HEK293 (cell line): ENCODE results near the gene ST3GAL5.

Source experiments
- CTCF ChIA-PET: fragments of 350-600 bp; formaldehyde crosslinking; extraction: SDS; loops from one replicate; lab custom pipeline; 2021; ENCODE audit warnings: antibody characterized with exemption; lab: Yijun Ruan, JAX
- POLR2A ChIA-PET: fragments of 300-600 bp; formaldehyde crosslinking; extraction: SDS; loops from one replicate; lab custom pipeline; 2020; ENCODE audit warnings: antibody characterized with exemption, inconsistent platforms; lab: Yijun Ruan, JAX
- H3K27ac ChIP-seq: fragments of 200-500 bp; sonication (Bioruptor generic); 2 replicates; pipeline ENCODE4 v1.5.1; 2014; ENCODE audit warnings: low read depth, low read length, control low read depth, inconsistent platforms; ENCODE audit errors: extremely low read depth
- H3K36me3 ChIP-seq, 2 experiments: fragments of 200-500 bp in 1 of 2; sonication (Bioruptor generic) in 1 of 2; 1 replicate in 1 of 2; 2 replicates in 1 of 2; pipeline ENCODE4 v1.5.1; 2014 to 2017; ENCODE audit warnings: inconsistent platforms in 2 of 2, low read length in 2 of 2; ENCODE audit not compliant: control insufficient read depth in 2 of 2, insufficient read depth in 1 of 2
- H3K4me1 ChIP-seq: fragments of 200-500 bp; sonication (Bioruptor generic); 2 replicates; pipeline ENCODE4 v1.5.1; 2014; ENCODE audit warnings: mild to moderate bottlenecking, low read length, inconsistent platforms; ENCODE audit not compliant: control insufficient read depth, insufficient read depth
- H3K4me3 ChIP-seq: 2 replicates; pipeline ENCODE4 v1.5.1; 2011; ENCODE audit warnings: low read depth, mild to moderate bottlenecking, control low read depth, low read length, moderate library complexity
- H3K9me3 ChIP-seq: fragments of 200-500 bp; sonication (Bioruptor generic); 2 replicates; pipeline ENCODE4 v1.5.1; 2014; ENCODE audit warnings: low read depth, low read length, inconsistent platforms; ENCODE audit not compliant: control insufficient read depth, insufficient read depth
- GLI2 ChIP-seq: fragments of 450-650 bp; formaldehyde crosslinking; IDR thresholded peaks from 2 replicates; pipeline ENCODE4; 2017; ENCODE audit warnings: missing biosample characterization, missing genetic modification characterization, low read depth, borderline replicate concordance
- HOXA7 ChIP-seq: sonication (generic); formaldehyde crosslinking; IDR thresholded peaks from 2 replicates; pipeline ENCODE4 v1.8.1; 2022; ENCODE audit warnings: missing genetic modification reagents, borderline replicate concordance
- MZF1 ChIP-seq: fragments of 450-650 bp; formaldehyde crosslinking; IDR thresholded peaks from 2 replicates; pipeline ENCODE4 v1.5.1; 2017; ENCODE audit warnings: missing biosample characterization, missing genetic modification characterization, borderline replicate concordance
- TRIM28 ChIP-seq: IDR thresholded peaks from 2 replicates; pipeline ENCODE4 v1.6.1; 2011; ENCODE audit warnings: low read length, control low read depth, borderline replicate concordance
- ZBTB48 ChIP-seq: fragments of 450-650 bp; formaldehyde crosslinking; IDR thresholded peaks from 2 replicates; pipeline ENCODE4 v1.5.1; 2016; ENCODE audit warnings: missing biosample characterization, missing genetic modification characterization
- ZBTB7A ChIP-seq: fragments of 450-650 bp; formaldehyde crosslinking; IDR thresholded peaks from 2 replicates; pipeline ENCODE4 v1.5.1; 2016; ENCODE audit warnings: low read depth, missing biosample characterization, missing genetic modification characterization
- ZEB2 ChIP-seq: fragments of 450-650 bp; formaldehyde crosslinking; IDR thresholded peaks from 2 replicates; pipeline ENCODE4 v1.5.1; 2016; ENCODE audit warnings: missing biosample characterization, missing genetic modification characterization
- ZFP37 ChIP-seq: fragments of 450-650 bp; formaldehyde crosslinking; IDR thresholded peaks from 2 replicates; pipeline ENCODE4 v1.5.1; 2016; ENCODE audit warnings: missing biosample characterization, missing genetic modification characterization
- ZNF138 ChIP-seq: fragments of 450-650 bp; formaldehyde crosslinking; IDR thresholded peaks from 2 replicates; pipeline ENCODE4 v1.5.1; 2016; ENCODE audit warnings: missing biosample characterization, missing genetic modification characterization, borderline replicate concordance
- ZNF24 ChIP-seq: fragments of 450-650 bp; formaldehyde crosslinking; IDR thresholded peaks from 2 replicates; pipeline ENCODE4 v1.5.1; 2016; ENCODE audit warnings: missing biosample characterization, missing genetic modification characterization
- ZNF274 ChIP-seq, 2 experiments: fragments of 200-500 bp in 1 of 2; fragments of 450-650 bp in 1 of 2; sonication (Bioruptor generic) in 1 of 2; formaldehyde crosslinking in 1 of 2; IDR thresholded peaks; 2 replicates each; pipeline versions ENCODE4 v1.5.1 to v1.6.1; 2014 to 2016; ENCODE audit warnings: borderline replicate concordance in 1 of 2, inconsistent platforms in 1 of 2, low read length in 1 of 2, missing biosample characterization in 1 of 2, missing genetic modification characterization in 1 of 2
- ZNF510 ChIP-seq: fragments of 450-650 bp; formaldehyde crosslinking; IDR thresholded peaks from 2 replicates; pipeline ENCODE4 v1.5.1; 2018; ENCODE audit warnings: mild to moderate bottlenecking, missing genetic modification characterization, missing biosample characterization; ENCODE audit not compliant: insufficient replicate concordance
- ZNF530 ChIP-seq: fragments of 450-650 bp; formaldehyde crosslinking; IDR thresholded peaks from 2 replicates; pipeline ENCODE4 v1.5.1; 2016; ENCODE audit warnings: low read depth, missing biosample characterization, missing genetic modification characterization
- ZNF654 ChIP-seq: fragments of 450-650 bp; formaldehyde crosslinking; IDR thresholded peaks from 2 replicates; pipeline ENCODE4 v1.5.1; 2016; ENCODE audit warnings: low read depth, missing biosample characterization, missing genetic modification characterization
- ZNF658 ChIP-seq: fragments of 450-650 bp; formaldehyde crosslinking; IDR thresholded peaks from 2 replicates; pipeline ENCODE4; 2016; ENCODE audit warnings: missing biosample characterization, missing genetic modification characterization
- ZNF776 ChIP-seq: fragments of 450-650 bp; formaldehyde crosslinking; IDR thresholded peaks from 2 replicates; pipeline ENCODE4 v1.5.0; 2017; ENCODE audit warnings: missing biosample characterization, missing genetic modification characterization, borderline replicate concordance
- ZNF785 ChIP-seq: fragments of 450-650 bp; formaldehyde crosslinking; IDR thresholded peaks from 2 replicates; pipeline ENCODE4 v1.5.1; 2016; ENCODE audit warnings: missing biosample characterization, missing genetic modification characterization
- TF ChIP-seq, protein P1 (sequence below): sonication (generic); formaldehyde crosslinking; IDR thresholded peaks from 2 replicates; pipeline ENCODE4 v1.8.1; 2022; ENCODE audit warnings: mild to moderate bottlenecking, moderate library complexity, missing genetic modification reagents
- TF ChIP-seq, protein P2 (sequence below): fragments of 450-650 bp; formaldehyde crosslinking; IDR thresholded peaks from 2 replicates; pipeline ENCODE4 v1.5.1; 2016; ENCODE audit warnings: missing biosample characterization, missing genetic modification characterization
- TF ChIP-seq, protein P3 (sequence below): fragments of 450-650 bp; formaldehyde crosslinking; IDR thresholded peaks from 2 replicates; pipeline ENCODE4 v1.5.1; 2016; ENCODE audit warnings: missing biosample characterization, missing genetic modification characterization
- TF ChIP-seq, protein P4 (sequence below): fragments of 450-650 bp; formaldehyde crosslinking; IDR thresholded peaks from 2 replicates; pipeline ENCODE4 v1.5.1; 2016; ENCODE audit warnings: missing biosample characterization, missing genetic modification characterization, borderline replicate concordance

The ST3GAL5 gene

DNA sequence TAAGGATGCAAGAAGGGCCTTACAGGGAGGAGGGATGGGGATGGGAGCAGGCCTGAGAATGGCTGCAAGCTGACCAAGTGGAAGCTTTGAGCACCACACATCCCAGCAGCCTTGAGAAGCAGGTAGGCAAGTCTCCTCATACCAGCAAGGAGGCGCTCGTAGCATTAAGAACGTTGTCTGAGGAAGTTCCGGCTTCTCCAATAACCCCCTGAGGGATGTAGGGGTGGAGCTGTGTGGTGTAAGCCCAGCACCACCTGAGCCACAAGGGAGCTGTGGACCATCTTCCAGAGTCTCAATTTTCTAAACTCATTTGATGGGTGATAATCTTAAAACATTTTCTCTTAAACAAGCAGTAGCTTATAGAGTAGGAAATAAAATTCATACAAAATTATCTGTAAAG is 50.6 kb downstream of the ST3GAL5 start:
- no peak overlapping the region for H3K27ac ChIP-seq
- peaks cover 0 to 6% of the 10 kb centered on the region in 2 experiments; a peak in 1 of 3 replicates for H3K36me3 ChIP-seq
- H3K9me3 ChIP-seq: no peaks in the 10 kb centered on the region
- H3K4me1 ChIP-seq: no peaks in the 10 kb centered on the region
- TF ChIP-seq ZNF274 (IDR thresholded peaks at IDR 0.05; ENCODE audit: low read length) (no peak), ZNF274 (tag by site-specific recombination; IDR thresholded peaks at IDR 0.05; ENCODE audit: borderline replicate concordance) (no peak), HOXA7 (CRISPR knock-in tag) (no peak), MZF1 (tag by site-specific recombination) (no peak), ZNF510 (tag by site-specific recombination) (no peak), ZFP37 (tag by site-specific recombination) (no peak)
- TF ChIP-seq, protein P1, sequence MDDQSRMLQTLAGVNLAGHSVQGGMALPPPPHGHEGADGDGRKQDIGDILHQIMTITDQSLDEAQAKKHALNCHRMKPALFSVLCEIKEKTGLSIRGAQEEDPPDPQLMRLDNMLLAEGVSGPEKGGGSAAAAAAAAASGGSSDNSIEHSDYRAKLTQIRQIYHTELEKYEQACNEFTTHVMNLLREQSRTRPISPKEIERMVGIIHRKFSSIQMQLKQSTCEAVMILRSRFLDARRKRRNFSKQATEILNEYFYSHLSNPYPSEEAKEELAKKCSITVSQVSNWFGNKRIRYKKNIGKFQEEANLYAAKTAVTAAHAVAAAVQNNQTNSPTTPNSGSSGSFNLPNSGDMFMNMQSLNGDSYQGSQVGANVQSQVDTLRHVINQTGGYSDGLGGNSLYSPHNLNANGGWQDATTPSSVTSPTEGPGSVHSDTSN (CRISPR knock-in tag): no peak
- ChIA-PET POLR2A (interaction anchor here (0.8 kb wide), 1 partner anchor 268 kb away, joined by 3 read pairs; the partner anchor contains the start of genes POLR1A and PTCD3), CTCF (interaction anchor here (0.6 to 4.8 kb wide), 5 partner anchors 10 to 250 kb away, joined by 3 to 23 read pairs (median 7); no protein-coding TSS in a partner anchor)
- no peak overlapping the region for H3K4me3 ChIP-seq

DNA sequence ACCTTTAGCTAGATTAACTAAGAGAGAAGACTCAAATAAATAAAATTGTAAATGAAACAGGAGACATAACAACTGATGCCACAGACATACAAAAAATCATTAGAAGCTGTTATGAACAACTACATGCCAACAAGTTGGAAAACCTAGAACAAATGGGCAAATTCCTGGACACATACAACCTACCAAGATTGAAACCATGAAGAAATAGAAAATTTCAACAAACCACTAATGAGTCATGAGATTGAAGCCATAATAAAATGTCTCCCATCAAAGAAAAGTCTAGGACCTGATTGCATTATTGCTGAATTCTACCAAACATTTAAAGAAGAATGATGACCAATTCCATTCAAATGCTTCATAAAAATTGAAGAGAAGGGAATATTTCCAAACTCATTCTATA is 54.3 kb downstream of the ST3GAL5 start:
- POLR2A ChIA-PET: no interaction called here
- H3K27ac ChIP-seq: no peak overlapping the region
- no peak overlapping the region for H3K4me3 ChIP-seq
- H3K4me1 ChIP-seq: no peaks in the 10 kb centered on the region
- CTCF ChIA-PET: interaction anchor here (0.7 to 1.4 kb wide), 2 partner anchors 20 to 85 kb away, joined by 3 read pairs; no protein-coding TSS in a partner anchor
- no peaks in the 10 kb centered on the region for H3K9me3 ChIP-seq
- TF ChIP-seq ZNF24 (tag by site-specific recombination): no peak
- no peak for TF ChIP-seq ZBTB7A
- TF ChIP-seq ZNF785 (tag by site-specific recombination): no peak
- TF ChIP-seq ZNF654: no peak
- TF ChIP-seq ZNF776 (tag by site-specific recombination): no peak
- TF ChIP-seq, protein P2, sequence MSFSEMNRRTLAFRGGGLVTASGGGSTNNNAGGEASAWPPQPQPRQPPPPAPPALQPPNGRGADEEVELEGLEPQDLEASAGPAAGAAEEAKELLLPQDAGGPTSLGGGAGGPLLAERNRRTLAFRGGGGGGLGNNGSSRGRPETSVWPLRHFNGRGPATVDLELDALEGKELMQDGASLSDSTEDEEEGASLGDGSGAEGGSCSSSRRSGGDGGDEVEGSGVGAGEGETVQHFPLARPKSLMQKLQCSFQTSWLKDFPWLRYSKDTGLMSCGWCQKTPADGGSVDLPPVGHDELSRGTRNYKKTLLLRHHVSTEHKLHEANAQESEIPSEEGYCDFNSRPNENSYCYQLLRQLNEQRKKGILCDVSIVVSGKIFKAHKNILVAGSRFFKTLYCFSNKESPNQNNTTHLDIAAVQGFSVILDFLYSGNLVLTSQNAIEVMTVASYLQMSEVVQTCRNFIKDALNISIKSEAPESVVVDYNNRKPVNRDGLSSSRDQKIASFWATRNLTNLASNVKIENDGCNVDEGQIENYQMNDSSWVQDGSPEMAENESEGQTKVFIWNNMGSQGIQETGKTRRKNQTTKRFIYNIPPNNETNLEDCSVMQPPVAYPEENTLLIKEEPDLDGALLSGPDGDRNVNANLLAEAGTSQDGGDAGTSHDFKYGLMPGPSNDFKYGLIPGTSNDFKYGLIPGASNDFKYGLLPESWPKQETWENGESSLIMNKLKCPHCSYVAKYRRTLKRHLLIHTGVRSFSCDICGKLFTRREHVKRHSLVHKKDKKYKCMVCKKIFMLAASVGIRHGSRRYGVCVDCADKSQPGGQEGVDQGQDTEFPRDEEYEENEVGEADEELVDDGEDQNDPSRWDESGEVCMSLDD: no peak
- TF ChIP-seq ZNF138 (tag by site-specific recombination): no peak
- TF ChIP-seq ZBTB48: no peak
- TF ChIP-seq ZNF530 (tag by site-specific recombination): no peak
- TF ChIP-seq TRIM28: no peak
- TF ChIP-seq ZEB2 (tag by site-specific recombination): no peak
- no peak for TF ChIP-seq GLI2 (tag by site-specific recombination)
- TF ChIP-seq, protein P3, sequence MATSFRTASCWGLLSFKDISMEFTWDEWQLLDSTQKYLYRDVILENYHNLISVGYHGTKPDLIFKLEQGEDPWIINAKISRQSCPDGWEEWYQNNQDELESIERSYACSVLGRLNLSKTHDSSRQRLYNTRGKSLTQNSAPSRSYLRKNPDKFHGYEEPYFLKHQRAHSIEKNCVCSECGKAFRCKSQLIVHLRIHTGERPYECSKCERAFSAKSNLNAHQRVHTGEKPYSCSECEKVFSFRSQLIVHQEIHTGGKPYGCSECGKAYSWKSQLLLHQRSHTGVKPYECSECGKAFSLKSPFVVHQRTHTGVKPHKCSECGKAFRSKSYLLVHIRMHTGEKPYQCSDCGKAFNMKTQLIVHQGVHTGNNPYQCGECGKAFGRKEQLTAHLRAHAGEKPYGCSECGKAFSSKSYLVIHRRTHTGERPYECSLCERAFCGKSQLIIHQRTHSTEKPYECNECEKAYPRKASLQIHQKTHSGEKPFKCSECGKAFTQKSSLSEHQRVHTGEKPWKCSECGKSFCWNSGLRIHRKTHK (tag by site-specific recombination): no peak
- TF ChIP-seq, protein P4, sequence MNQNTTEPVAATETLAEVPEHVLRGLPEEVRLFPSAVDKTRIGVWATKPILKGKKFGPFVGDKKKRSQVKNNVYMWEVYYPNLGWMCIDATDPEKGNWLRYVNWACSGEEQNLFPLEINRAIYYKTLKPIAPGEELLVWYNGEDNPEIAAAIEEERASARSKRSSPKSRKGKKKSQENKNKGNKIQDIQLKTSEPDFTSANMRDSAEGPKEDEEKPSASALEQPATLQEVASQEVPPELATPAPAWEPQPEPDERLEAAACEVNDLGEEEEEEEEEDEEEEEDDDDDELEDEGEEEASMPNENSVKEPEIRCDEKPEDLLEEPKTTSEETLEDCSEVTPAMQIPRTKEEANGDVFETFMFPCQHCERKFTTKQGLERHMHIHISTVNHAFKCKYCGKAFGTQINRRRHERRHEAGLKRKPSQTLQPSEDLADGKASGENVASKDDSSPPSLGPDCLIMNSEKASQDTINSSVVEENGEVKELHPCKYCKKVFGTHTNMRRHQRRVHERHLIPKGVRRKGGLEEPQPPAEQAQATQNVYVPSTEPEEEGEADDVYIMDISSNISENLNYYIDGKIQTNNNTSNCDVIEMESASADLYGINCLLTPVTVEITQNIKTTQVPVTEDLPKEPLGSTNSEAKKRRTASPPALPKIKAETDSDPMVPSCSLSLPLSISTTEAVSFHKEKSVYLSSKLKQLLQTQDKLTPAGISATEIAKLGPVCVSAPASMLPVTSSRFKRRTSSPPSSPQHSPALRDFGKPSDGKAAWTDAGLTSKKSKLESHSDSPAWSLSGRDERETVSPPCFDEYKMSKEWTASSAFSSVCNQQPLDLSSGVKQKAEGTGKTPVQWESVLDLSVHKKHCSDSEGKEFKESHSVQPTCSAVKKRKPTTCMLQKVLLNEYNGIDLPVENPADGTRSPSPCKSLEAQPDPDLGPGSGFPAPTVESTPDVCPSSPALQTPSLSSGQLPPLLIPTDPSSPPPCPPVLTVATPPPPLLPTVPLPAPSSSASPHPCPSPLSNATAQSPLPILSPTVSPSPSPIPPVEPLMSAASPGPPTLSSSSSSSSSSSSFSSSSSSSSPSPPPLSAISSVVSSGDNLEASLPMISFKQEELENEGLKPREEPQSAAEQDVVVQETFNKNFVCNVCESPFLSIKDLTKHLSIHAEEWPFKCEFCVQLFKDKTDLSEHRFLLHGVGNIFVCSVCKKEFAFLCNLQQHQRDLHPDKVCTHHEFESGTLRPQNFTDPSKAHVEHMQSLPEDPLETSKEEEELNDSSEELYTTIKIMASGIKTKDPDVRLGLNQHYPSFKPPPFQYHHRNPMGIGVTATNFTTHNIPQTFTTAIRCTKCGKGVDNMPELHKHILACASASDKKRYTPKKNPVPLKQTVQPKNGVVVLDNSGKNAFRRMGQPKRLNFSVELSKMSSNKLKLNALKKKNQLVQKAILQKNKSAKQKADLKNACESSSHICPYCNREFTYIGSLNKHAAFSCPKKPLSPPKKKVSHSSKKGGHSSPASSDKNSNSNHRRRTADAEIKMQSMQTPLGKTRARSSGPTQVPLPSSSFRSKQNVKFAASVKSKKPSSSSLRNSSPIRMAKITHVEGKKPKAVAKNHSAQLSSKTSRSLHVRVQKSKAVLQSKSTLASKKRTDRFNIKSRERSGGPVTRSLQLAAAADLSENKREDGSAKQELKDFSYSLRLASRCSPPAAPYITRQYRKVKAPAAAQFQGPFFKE: no peak
- no peak for TF ChIP-seq ZNF658
- H3K36me3 ChIP-seq: peaks cover 0 to 2% of the 10 kb centered on the region in 2 experiments; a peak in 1 of 3 replicates
